SK-N-SH (cell line): ENCODE measurements around the gene MBTPS2. TPM values are rescaled to one million over a fixed set of nuclear protein-coding genes. Genes with fewer than 3 reads are reported as not detected.

Experiments
- CTCF ChIA-PET: fragments of 300-600, 350-600 bp; formaldehyde crosslinking; extraction: SDS; loops from one replicate; lab custom pipeline; 2021; lab: Yijun Ruan, JAX
- POLR2A ChIA-PET: fragments of 350-600 bp; sonication (Branson Sonifier 250); formaldehyde crosslinking; extraction: SDS; loops from one replicate; lab custom pipeline; 2020; ENCODE audit warnings: antibody characterized with exemption, inconsistent platforms; lab: Yijun Ruan, JAX
- DNase-seq: peaks from one replicate; pipeline ENCODE4 v3.0.0; 2012
- H2AFZ ChIP-seq: fragments of 200-600 bp; sonication (generic); 2 replicates; pipeline ENCODE4 v1.8.1; 2016; ENCODE audit warnings: antibody characterized with exemption, mild to moderate bottlenecking, low read depth
- H3F3A ChIP-seq: fragments of 200-600 bp; sonication (generic); replicated peaks from 2 replicates; pipeline ENCODE3; 2016; ENCODE audit warnings: antibody characterized with exemption, mild to moderate bottlenecking; ENCODE audit not compliant: insufficient read depth
- H3K27ac ChIP-seq, 2 experiments: fragments of 200-500 bp in 1 of 2; fragments of 200-600 bp in 1 of 2; sonication (Bioruptor generic) in 1 of 2; sonication (generic), shearing (Covaris generic) in 1 of 2; 2 replicates each; pipeline versions ENCODE4 v1.5.1 to v1.6.1; 2014 to 2016; ENCODE audit warnings: low read depth in 2 of 2, inconsistent platforms in 1 of 2, low read length in 1 of 2, mild to moderate bottlenecking in 1 of 2, mixed read lengths in 1 of 2
- H3K27me3 ChIP-seq: fragments of 200-600 bp; sonication (generic), shearing (Covaris generic); 2 replicates; pipeline ENCODE4 v1.6.1; 2016; ENCODE audit warnings: mixed run types; ENCODE audit not compliant: insufficient read depth
- H3K36me3 ChIP-seq, 2 experiments: fragments of 200-500 bp in 1 of 2; fragments of 200-600 bp in 1 of 2; sonication (Bioruptor generic) in 1 of 2; sonication (generic) in 1 of 2; replicated peaks in 1 of 2; 2 replicates each; pipeline versions ENCODE3 to v1.5.1; 2014 to 2016; ENCODE audit warnings: low read length in 1 of 2, mild to moderate bottlenecking in 1 of 2; ENCODE audit not compliant: insufficient read depth in 2 of 2, control insufficient read depth in 1 of 2
- H3K4me1 ChIP-seq, 2 experiments: fragments of 200-500 bp in 1 of 2; fragments of 200-600 bp in 1 of 2; sonication (Bioruptor generic) in 1 of 2; sonication (generic), shearing (Covaris generic) in 1 of 2; 2 replicates each; pipeline versions ENCODE4 v1.5.1 to v1.6.1; 2014 to 2016; ENCODE audit warnings: low read depth in 1 of 2, low read length in 1 of 2, mixed run types in 1 of 2; ENCODE audit not compliant: insufficient read depth in 2 of 2, control insufficient read depth in 1 of 2
- H3K4me2 ChIP-seq: fragments of 200-600 bp; sonication (generic), shearing (Covaris generic); 2 replicates; pipeline ENCODE4 v1.6.1; 2017; ENCODE audit warnings: mixed run types
- H3K4me3 ChIP-seq, 2 experiments: fragments of 200-500 bp in 1 of 2; fragments of 200-600 bp in 1 of 2; sonication (Bioruptor generic) in 1 of 2; sonication (generic), shearing (Covaris generic) in 1 of 2; 2 replicates each; pipeline versions ENCODE4 v1.5.1 to v1.8.1; 2014 to 2016; ENCODE audit warnings: low read depth in 2 of 2, inconsistent platforms in 1 of 2, low read length in 1 of 2, mild to moderate bottlenecking in 1 of 2, mixed read lengths in 1 of 2, moderate library complexity in 1 of 2
- H3K79me2 ChIP-seq: fragments of 200-600 bp; sonication (generic); 2 replicates; pipeline ENCODE4 v1.8.1; 2017; ENCODE audit warnings: mild to moderate bottlenecking; ENCODE audit not compliant: insufficient read depth
- H3K9ac ChIP-seq: fragments of 200-600 bp; sonication (generic); 2 replicates; pipeline ENCODE4 v1.6.1; 2017; ENCODE audit warnings: mixed run types
- H3K9me2 ChIP-seq: fragments of 200-600 bp; sonication (generic); 2 replicates; pipeline ENCODE4 v1.6.1; 2017; ENCODE audit warnings: mixed run types
- H3K9me3 ChIP-seq: fragments of 200-600 bp; sonication (generic); 2 replicates; pipeline ENCODE4 v1.6.1; 2017; ENCODE audit warnings: mixed run types, mild to moderate bottlenecking, moderate library complexity
- H4K20me1 ChIP-seq: fragments of 200-600 bp; sonication (generic); 2 replicates; pipeline ENCODE4 v1.6.1; 2017; ENCODE audit warnings: mild to moderate bottlenecking, mixed run types; ENCODE audit not compliant: insufficient read depth
- CHD2 ChIP-seq: fragments of 150-350 bp; IDR thresholded peaks from 2 replicates; pipeline ENCODE4 v1.6.1; 2018; ENCODE audit warnings: low read length; ENCODE audit not compliant: partially characterized antibody
- CTCF ChIP-seq: fragments of 200-600 bp; sonication (generic); IDR thresholded peaks from 2 replicates; pipeline ENCODE4 v1.6.1; 2017; ENCODE audit warnings: antibody characterized with exemption, mild to moderate bottlenecking, moderate library complexity
- ELF1 ChIP-seq: IDR thresholded peaks from 2 replicates; pipeline ENCODE4 v1.4.0; 2012
- EZH2phosphoT487 ChIP-seq: fragments of 200-600 bp; sonication (generic); IDR thresholded peaks from 2 replicates; pipeline ENCODE4 v1.6.1; 2017; ENCODE audit warnings: low read depth, mixed run types, mild to moderate bottlenecking, antibody characterized with exemption, moderate library complexity, borderline replicate concordance
- FOSL2 ChIP-seq: IDR thresholded peaks from 2 replicates; pipeline ENCODE4 v1.4.0; 2012; ENCODE audit warnings: low read depth, mild to moderate bottlenecking, moderate library complexity, borderline replicate concordance
- FOXM1 ChIP-seq: IDR thresholded peaks from 2 replicates; pipeline ENCODE4 v1.4.0; 2012; ENCODE audit warnings: low read depth, mild to moderate bottlenecking
- GABPA ChIP-seq: IDR thresholded peaks from 2 replicates; pipeline ENCODE4 v1.4.0; 2012; ENCODE audit warnings: low read depth, mild to moderate bottlenecking
- IRF3 ChIP-seq: fragments of 150-350 bp; IDR thresholded peaks from 2 replicates; pipeline ENCODE4 v1.6.1; 2016; ENCODE audit warnings: mild to moderate bottlenecking, low read depth, low read length
- JUND ChIP-seq: IDR thresholded peaks from 2 replicates; pipeline ENCODE4 v1.4.0; 2012
- MAX ChIP-seq: IDR thresholded peaks from 2 replicates; pipeline ENCODE4 v1.4.0; 2012; ENCODE audit warnings: low read depth
- NFIC ChIP-seq: IDR thresholded peaks from 2 replicates; pipeline ENCODE4 v1.4.0; 2012; ENCODE audit warnings: borderline replicate concordance
- NRF1 ChIP-seq: IDR thresholded peaks from 2 replicates; pipeline ENCODE4 v1.6.1; 2012; ENCODE audit warnings: low read depth, mild to moderate bottlenecking, low read length
- POLR2AphosphoS5 ChIP-seq: IDR thresholded peaks from 2 replicates; pipeline ENCODE4 v1.6.1; 2012; ENCODE audit warnings: low read depth, low read length
- RXRA ChIP-seq: IDR thresholded peaks from 2 replicates; pipeline ENCODE4 v1.4.0; 2012; ENCODE audit warnings: low read depth, mild to moderate bottlenecking, borderline replicate concordance
- SIN3A ChIP-seq: IDR thresholded peaks from 2 replicates; pipeline ENCODE4 v1.6.1; 2012; ENCODE audit warnings: low read depth, mild to moderate bottlenecking, low read length, moderate library complexity, borderline replicate concordance
- TAF1 ChIP-seq: IDR thresholded peaks from 2 replicates; pipeline ENCODE4 v1.6.1; 2012; ENCODE audit warnings: low read depth, mild to moderate bottlenecking, low read length, moderate library complexity, borderline replicate concordance
- USF2 ChIP-seq: fragments of 150-350 bp; IDR thresholded peaks from 2 replicates; pipeline ENCODE4 v1.6.1; 2017; ENCODE audit warnings: antibody characterized with exemption, low read length, low read depth, borderline replicate concordance
- ZBTB33 ChIP-seq: IDR thresholded peaks from 2 replicates; pipeline ENCODE4 v1.4.0; 2012; ENCODE audit warnings: low read depth, borderline replicate concordance
- WGBS: methylation state at CpG from one replicate; pipeline ENCODE4 v1.1.6; 2017; ENCODE audit warnings: low lambda C conversion rate; 5-methylcytosine and 5-hydroxymethylcytosine counted together
- polyA plus RNA-seq, 3 experiments: library from polyadenylated mRNA; depleted of rRNA; stranded (reverse); fragments of >200 nt; gene quantifications; 2 replicates each; pipeline ENCODE4 v1.2.3, GENCODE V29; 2012
- TF ChIP-seq, protein P1 (sequence below): IDR thresholded peaks from 2 replicates; pipeline ENCODE4; 2012
- TF ChIP-seq, protein P2 (sequence below): IDR thresholded peaks from 2 replicates; pipeline ENCODE4 v1.4.0; 2012; ENCODE audit warnings: low read depth, borderline replicate concordance

MBTPS2 gene
- polyA plus RNA-seq, 1 of the 3 experiments (the other 2 are of a cell fraction): 21.6 TPM

- H3K79me2 ChIP-seq: no peaks in the 10 kb centered on the region
- no peaks in the 10 kb centered on the region for H3F3A ChIP-seq
- H4K20me1 ChIP-seq: no peaks in the 10 kb centered on the region
- no peak for TF ChIP-seq ELF1
- TF ChIP-seq NFIC: no peak
- TF ChIP-seq IRF3: no peak
- TF ChIP-seq CHD2: no peak
- TF ChIP-seq JUND: no peak
- TF ChIP-seq FOXM1: no peak
- TF ChIP-seq EZH2phosphoT487: no peak
- no peak for TF ChIP-seq GABPA
- TF ChIP-seq POLR2AphosphoS5: no peak
- TF ChIP-seq USF2: no peak
- TF ChIP-seq TAF1: no peak
- TF ChIP-seq, protein P1, sequence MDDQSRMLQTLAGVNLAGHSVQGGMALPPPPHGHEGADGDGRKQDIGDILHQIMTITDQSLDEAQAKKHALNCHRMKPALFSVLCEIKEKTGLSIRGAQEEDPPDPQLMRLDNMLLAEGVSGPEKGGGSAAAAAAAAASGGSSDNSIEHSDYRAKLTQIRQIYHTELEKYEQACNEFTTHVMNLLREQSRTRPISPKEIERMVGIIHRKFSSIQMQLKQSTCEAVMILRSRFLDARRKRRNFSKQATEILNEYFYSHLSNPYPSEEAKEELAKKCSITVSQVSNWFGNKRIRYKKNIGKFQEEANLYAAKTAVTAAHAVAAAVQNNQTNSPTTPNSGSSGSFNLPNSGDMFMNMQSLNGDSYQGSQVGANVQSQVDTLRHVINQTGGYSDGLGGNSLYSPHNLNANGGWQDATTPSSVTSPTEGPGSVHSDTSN: no peak
- no peak for TF ChIP-seq MAX
- TF ChIP-seq RXRA: no peak
- no peak for TF ChIP-seq SIN3A
- TF ChIP-seq ZBTB33: no peak
- TF ChIP-seq NRF1: no peak
- no peak for TF ChIP-seq CTCF
- TF ChIP-seq, protein P2, sequence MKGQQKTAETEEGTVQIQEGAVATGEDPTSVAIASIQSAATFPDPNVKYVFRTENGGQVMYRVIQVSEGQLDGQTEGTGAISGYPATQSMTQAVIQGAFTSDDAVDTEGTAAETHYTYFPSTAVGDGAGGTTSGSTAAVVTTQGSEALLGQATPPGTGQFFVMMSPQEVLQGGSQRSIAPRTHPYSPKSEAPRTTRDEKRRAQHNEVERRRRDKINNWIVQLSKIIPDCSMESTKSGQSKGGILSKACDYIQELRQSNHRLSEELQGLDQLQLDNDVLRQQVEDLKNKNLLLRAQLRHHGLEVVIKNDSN: no peak
- no peak for TF ChIP-seq FOSL2
- TF ChIP-seq, all 33 proteins: peak for 0
- Histone ChIP-seq H3K9me2 (no peaks in the 10 kb centered on the region), H3K4me1 (no peaks in the 10 kb centered on the region), H3K9ac (no peak overlapping the region), H3K36me3 (no peaks in the 10 kb centered on the region), H3K4me3 (no peak overlapping the region), H3K27ac (no peak overlapping the region), H3K9me3 (no peaks in the 10 kb centered on the region), H3K27me3 (no peaks in the 10 kb centered on the region; the same call in 1 of the 2 replicates), H3K4me2 (no peak overlapping the region), H2AFZ (no peak overlapping the region; the same call in 1 of the 2 replicates)
- WGBS: 41% methylated on average over 7 of the region's 7 CpGs
- POLR2A ChIA-PET: no interaction called here
- no peak for DNase-seq
- CTCF ChIA-PET: no interaction called here
Observed at GRCh38 chrX:21802054-21802670, 37.3 kb upstream of the MBTPS2 start.
